ENCODE results near the gene TM4SF4.

GRCh38 chr3:149519912-149520311 is 45.4 kb downstream of the TM4SF4 start:
- TF ChIP-seq TEAD1 (CRISPR knock-in tag; IDR thresholded peaks at IDR 0.05) (no peak), FOXK1 (CRISPR knock-in tag; IDR thresholded peaks at IDR 0.05) (no peak), ESRRA (CRISPR knock-in tag; IDR thresholded peaks at IDR 0.05; ENCODE audit: borderline replicate concordance) (no peak)
- TF ChIP-seq, protein P1, sequence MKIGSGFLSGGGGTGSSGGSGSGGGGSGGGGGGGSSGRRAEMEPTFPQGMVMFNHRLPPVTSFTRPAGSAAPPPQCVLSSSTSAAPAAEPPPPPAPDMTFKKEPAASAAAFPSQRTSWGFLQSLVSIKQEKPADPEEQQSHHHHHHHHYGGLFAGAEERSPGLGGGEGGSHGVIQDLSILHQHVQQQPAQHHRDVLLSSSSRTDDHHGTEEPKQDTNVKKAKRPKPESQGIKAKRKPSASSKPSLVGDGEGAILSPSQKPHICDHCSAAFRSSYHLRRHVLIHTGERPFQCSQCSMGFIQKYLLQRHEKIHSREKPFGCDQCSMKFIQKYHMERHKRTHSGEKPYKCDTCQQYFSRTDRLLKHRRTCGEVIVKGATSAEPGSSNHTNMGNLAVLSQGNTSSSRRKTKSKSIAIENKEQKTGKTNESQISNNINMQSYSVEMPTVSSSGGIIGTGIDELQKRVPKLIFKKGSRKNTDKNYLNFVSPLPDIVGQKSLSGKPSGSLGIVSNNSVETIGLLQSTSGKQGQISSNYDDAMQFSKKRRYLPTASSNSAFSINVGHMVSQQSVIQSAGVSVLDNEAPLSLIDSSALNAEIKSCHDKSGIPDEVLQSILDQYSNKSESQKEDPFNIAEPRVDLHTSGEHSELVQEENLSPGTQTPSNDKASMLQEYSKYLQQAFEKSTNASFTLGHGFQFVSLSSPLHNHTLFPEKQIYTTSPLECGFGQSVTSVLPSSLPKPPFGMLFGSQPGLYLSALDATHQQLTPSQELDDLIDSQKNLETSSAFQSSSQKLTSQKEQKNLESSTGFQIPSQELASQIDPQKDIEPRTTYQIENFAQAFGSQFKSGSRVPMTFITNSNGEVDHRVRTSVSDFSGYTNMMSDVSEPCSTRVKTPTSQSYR (CRISPR knock-in tag; IDR thresholded peaks at IDR 0.05): no peak
- TF ChIP-seq, protein P2, sequence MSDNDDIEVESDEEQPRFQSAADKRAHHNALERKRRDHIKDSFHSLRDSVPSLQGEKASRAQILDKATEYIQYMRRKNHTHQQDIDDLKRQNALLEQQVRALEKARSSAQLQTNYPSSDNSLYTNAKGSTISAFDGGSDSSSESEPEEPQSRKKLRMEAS (CRISPR knock-in tag; IDR thresholded peaks at IDR 0.05): no peak
